Natural killer cell treated with Interleukin-12 subunit alpha and Interleukin-12 subunit beta and Interleukin-15 and Interleukin-18, amount 100 ng/mL, for 72 hours (primary cell): Measurements from ENCODE around the gene FAM221B. TPM values are rescaled to one million over a fixed set of nuclear protein-coding genes. Genes with fewer than 3 reads are reported as not detected.
A peak's percentile ranks its signal among the peaks of the same experiment; 100 is the strongest.

Experiments
- ATAC-seq, 2 donors: fragments of 150-1000 bp; cut with Tn5 transposase in 1 of 2; sonication (Bioruptor Pico), chemical (Tn5 transposase) in 1 of 2; 2 replicates each; pipeline ENCODE4 v1.10.0; 2021
- DNase-seq: peaks from one replicate; pipeline ENCODE4 v3.0.0; 2022; ENCODE audit warnings: low spot score
- H3K27ac Mint-ChIP-seq, 2 donors: 1 replicate in 1 of 2; 2 replicates in 1 of 2; pipeline ENCODE4 v1.8.0; 2022; ENCODE audit warnings: mixed read lengths in 2 of 2, mild to moderate bottlenecking in 1 of 2, moderate library complexity in 1 of 2
- H3K27me3 Mint-ChIP-seq, 2 donors: 1 replicate in 1 of 2; 2 replicates in 1 of 2; pipeline ENCODE4 v1.8.0; 2022; ENCODE audit warnings: mixed read lengths in 2 of 2
- H3K36me3 Mint-ChIP-seq: one replicate; pipeline ENCODE4 v1.8.0; 2022; ENCODE audit warnings: mixed read lengths
- H3K4me1 Mint-ChIP-seq, 2 donors: 1 replicate in 1 of 2; 2 replicates in 1 of 2; pipeline ENCODE4 v1.8.0; 2022; ENCODE audit warnings: low read depth in 2 of 2, mixed read lengths in 2 of 2, mild to moderate bottlenecking in 1 of 2
- H3K4me3 Mint-ChIP-seq: one replicate; pipeline ENCODE4 v1.8.0; 2022; ENCODE audit warnings: mixed read lengths
- H3K9me3 Mint-ChIP-seq: 2 replicates; pipeline ENCODE4 v1.8.0; 2022; ENCODE audit warnings: mixed read lengths
- total RNA-seq, 2 donors: library from RNA; stranded (reverse); gene quantifications; one replicate each; pipeline ENCODE4 v1.2.3, GENCODE V29; 2022

The FAM221B gene
- not detected for total RNA-seq

DNA sequence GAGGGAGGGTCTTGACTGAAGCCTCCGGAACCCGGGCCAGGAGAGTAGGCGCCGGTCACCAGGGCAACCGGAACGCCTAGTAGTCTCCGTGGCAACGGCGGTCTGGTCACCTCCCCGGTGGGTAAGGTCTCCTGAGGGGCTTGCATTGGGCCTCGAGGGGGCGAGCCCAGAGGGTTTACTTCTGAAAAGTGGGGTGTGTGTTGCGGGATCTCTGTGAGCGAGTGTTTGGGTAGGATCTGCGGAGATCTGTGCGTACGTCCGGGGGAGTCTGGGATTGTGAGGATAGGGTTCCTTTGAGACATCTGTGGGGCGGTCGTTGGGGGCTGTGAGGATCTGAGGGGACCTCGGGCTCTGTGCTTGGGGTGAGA lies at the start of gene FAM221B:
FAM221B (minus strand) TSS at position 17 of the 368 bp plus-strand sequence. CDS start 2,571 bp downstream, outside the sequence.
- Mint-ChIP-seq H3K4me1 (peaks cover 15 to 19% of the 10 kb centered on the region in 2 donors), H3K4me3 (peak within 1 kb of the TSS; percentile 97), H3K36me3 (no peaks in the 10 kb centered on the region), H3K27me3 (no peaks in the 10 kb centered on the region), H3K9me3 (no peaks in the 10 kb centered on the region), H3K27ac (peak within 1 kb of the TSS; percentile 60 to 69)
- ATAC-seq (peak; percentile 3 to 25), DNase-seq (no peak)

DNA sequence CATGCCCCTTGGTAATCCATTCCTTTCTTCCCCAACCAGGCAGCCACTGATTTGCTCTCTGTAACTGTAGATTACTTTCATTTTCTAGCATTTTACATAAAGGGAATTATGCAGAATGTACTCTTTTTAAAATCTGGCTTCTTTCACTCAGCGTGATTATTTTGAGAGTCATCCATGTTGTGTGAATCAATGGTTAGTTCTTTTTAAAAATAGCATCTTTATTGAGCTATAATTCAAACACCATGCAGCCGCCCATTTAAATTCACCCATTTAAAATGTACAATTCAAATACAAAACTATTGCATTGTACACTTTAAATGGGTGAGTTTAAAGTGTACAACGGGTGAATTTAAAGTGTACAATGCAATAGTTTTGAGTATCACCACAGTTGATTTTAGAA lies 44.0 kb upstream of the FAM221B start:
- Mint-ChIP-seq H3K36me3 (peaks cover 9% of the 10 kb centered on the region), H3K27ac (no peak overlapping the region), H3K27me3 (peaks cover 20 to 23% of the 10 kb centered on the region in 2 donors), H3K9me3 (no peaks in the 10 kb centered on the region), H3K4me3 (no peak overlapping the region), H3K4me1 (no peaks in the 10 kb centered on the region)
- DNase-seq (no peak), ATAC-seq (no peak)

DNA sequence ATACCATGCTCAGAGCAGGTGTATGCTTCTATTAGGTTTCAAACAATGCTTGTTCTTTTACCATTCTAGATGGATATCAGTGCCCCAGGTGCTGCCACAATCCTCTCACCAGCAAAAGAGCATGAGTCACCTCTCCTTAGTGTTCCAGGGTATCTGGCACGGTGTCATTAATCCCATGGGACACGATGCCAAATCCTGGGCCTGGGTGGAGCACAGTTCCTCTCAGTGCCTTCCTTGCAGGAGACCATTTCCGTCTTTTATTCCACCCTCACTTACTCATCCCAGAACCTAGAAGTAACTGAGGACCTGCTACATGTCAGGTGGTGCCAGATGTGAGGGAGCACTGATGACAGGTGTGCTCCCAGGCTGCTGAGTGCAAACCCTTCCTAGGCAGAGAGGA lies 43.0 kb upstream of the FAM221B start:
- no peak overlapping the region for H3K4me3 Mint-ChIP-seq
- no peak for ATAC-seq
- H3K27me3 Mint-ChIP-seq: peaks cover 12 to 13% of the 10 kb centered on the region in 2 donors
- no peak for DNase-seq
- no peaks in the 10 kb centered on the region for H3K4me1 Mint-ChIP-seq
- peaks cover under 1% of the 10 kb centered on the region for H3K36me3 Mint-ChIP-seq
- H3K9me3 Mint-ChIP-seq: no peaks in the 10 kb centered on the region
- no peak overlapping the region for H3K27ac Mint-ChIP-seq

GRCh38 chr9:35870351-35870923 lies 41.9 kb upstream of the FAM221B start, which contains the start of gene OR13J1:
OR13J1 (minus strand) TSS chr9:35870401; CDS start chr9:35870401, 0 bp downstream.
- ATAC-seq (no peak), DNase-seq (no peak)
- H3K4me3 Mint-ChIP-seq: no peak within 1 kb of the TSS
- no peaks in the 10 kb centered on the region for H3K4me1 Mint-ChIP-seq
- H3K36me3 Mint-ChIP-seq: no peaks in the 10 kb centered on the region
- H3K27ac Mint-ChIP-seq: no peak within 1 kb of the TSS
- no peaks in the 10 kb centered on the region for H3K9me3 Mint-ChIP-seq
- peaks cover 2 to 5% of the 10 kb centered on the region in 2 donors for H3K27me3 Mint-ChIP-seq

GRCh38 chr9:35869621-35870216 lies 41.2 kb upstream of the FAM221B start:
- Mint-ChIP-seq H3K9me3 (no peaks in the 10 kb centered on the region), H3K4me3 (no peak overlapping the region), H3K27me3 (peaks cover 0 to under 1% of the 10 kb centered on the region in 2 donors), H3K27ac (no peak overlapping the region), H3K36me3 (no peaks in the 10 kb centered on the region), H3K4me1 (no peaks in the 10 kb centered on the region)
- ATAC-seq (no peak), DNase-seq (no peak)

DNA sequence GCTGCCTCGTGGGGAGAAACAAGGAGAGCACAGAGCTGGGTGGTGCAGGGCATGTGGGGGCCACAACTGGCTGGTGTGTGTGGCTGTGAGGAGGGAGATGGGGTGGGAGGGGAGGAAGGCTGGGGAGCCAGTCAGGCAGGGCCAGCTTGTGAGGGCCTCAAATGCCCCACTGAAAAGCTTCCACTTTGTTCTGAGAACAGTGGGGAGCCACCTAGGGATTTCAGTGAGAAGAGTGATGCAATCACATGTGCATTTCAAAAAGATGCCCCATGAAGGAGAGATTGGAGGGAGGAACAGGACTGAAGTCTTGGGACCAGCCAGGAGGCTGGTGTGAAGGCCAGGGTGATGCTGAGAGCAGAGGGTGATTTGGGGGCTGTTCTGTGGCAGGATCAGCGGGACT lies 40.4 kb upstream of the FAM221B start:
- Mint-ChIP-seq H3K36me3 (no peaks in the 10 kb centered on the region), H3K9me3 (no peaks in the 10 kb centered on the region), H3K4me1 (no peaks in the 10 kb centered on the region), H3K4me3 (no peak overlapping the region), H3K27me3 (no peaks in the 10 kb centered on the region), H3K27ac (no peak overlapping the region)
- no peak for ATAC-seq
- no peak for DNase-seq

DNA sequence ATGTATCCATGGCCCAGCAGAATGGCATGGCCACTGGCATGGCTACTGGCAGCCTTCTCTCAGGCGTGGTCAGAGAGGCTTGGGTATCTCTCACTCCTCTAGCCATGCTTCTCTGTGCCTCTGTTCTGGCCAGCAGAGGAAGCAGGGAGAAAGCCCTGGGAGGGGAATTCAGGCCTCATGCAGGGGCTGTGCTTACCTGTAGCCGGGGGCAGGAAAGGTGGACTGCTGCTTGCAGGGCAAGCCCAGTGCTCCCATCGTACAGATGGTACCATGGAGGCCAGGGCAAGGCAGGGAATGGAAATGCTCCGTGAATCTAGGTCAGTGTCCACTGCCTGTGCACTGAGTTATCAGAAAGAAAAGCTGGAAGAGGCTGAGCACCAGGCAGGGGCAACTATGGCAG lies 39.0 kb upstream of the FAM221B start:
- Mint-ChIP-seq H3K27ac (no peak overlapping the region), H3K27me3 (no peaks in the 10 kb centered on the region), H3K4me1 (no peaks in the 10 kb centered on the region), H3K36me3 (no peaks in the 10 kb centered on the region), H3K9me3 (no peaks in the 10 kb centered on the region), H3K4me3 (no peak overlapping the region)
- DNase-seq (no peak), ATAC-seq (no peak)

DNA sequence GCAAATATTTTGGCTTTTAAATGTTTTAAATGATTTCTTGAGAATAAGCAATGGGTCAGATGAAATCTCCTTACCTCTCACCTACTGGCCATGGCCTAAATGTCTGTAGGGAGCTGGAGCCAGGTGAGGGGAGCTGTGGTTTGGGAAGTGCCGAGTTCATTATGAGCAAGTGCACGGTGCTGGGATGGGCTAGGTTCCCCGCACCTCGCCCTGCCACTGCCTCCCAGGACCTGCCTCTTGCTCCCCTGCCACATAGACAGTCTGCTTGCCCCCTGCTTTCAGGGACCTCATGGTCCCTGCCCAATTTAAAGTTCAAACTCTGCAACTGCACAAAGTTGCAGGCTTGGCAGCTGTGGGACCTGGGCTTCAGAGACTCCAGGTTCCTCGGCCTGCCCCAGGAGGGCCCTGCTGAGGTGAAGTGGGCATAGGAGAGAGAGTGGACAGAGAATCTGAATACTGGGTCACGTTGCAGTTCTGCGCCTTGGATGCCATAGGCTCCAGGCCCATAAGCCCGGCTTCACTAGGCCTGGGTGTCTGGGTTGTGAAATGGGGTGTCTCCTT lies 36.2 kb upstream of the FAM221B start:
- H3K27ac Mint-ChIP-seq: no peak overlapping the region
- ATAC-seq (no peak), DNase-seq (no peak)
- H3K4me3 Mint-ChIP-seq: no peak overlapping the region
- H3K27me3 Mint-ChIP-seq: peaks cover 5 to 10% of the 10 kb centered on the region in 2 donors
- no peaks in the 10 kb centered on the region for H3K36me3 Mint-ChIP-seq
- no peaks in the 10 kb centered on the region for H3K9me3 Mint-ChIP-seq
- H3K4me1 Mint-ChIP-seq: no peaks in the 10 kb centered on the region

- no peak overlapping the region for H3K27ac Mint-ChIP-seq
- no peak overlapping the region for H3K4me3 Mint-ChIP-seq
- H3K9me3 Mint-ChIP-seq: no peaks in the 10 kb centered on the region
- H3K4me1 Mint-ChIP-seq: peaks cover 0 to 5% of the 10 kb centered on the region in 2 donors
- no peak for DNase-seq
- no peaks in the 10 kb centered on the region for H3K36me3 Mint-ChIP-seq
- peaks cover 10% of the 10 kb centered on the region in 2 donors for H3K27me3 Mint-ChIP-seq
- ATAC-seq: no peak
Observed at GRCh38 chr9:35863583-35863982, 35.1 kb upstream of the FAM221B start.

DNA sequence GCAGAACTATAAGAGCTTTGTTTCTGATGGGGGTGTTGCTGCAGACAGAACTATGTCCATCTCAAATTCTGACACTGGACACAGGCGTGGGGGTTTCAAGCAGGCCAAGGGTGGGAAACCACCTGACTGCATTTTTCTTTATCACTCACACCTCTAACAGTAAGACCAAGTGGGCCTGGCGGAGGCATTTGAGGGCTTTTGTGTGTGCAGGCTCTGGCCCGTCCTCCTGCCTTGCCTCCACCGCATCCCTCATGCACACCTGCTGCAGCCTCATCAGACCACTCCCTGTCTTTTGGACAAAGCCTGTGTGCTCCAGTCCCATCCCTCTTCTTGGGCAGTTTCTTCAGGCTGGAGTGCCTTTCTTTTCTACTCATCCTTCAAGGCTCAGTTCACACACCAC lies 33.8 kb upstream of the FAM221B start:
- Mint-ChIP-seq H3K4me1 (peaks cover 0 to 7% of the 10 kb centered on the region in 2 donors), H3K4me3 (no peak overlapping the region), H3K36me3 (no peaks in the 10 kb centered on the region), H3K9me3 (no peaks in the 10 kb centered on the region), H3K27ac (no peak overlapping the region), H3K27me3 (peaks cover 10% of the 10 kb centered on the region in 2 donors)
- ATAC-seq (no peak), DNase-seq (no peak)

- Mint-ChIP-seq H3K4me1 (peaks cover 0 to 7% of the 10 kb centered on the region in 2 donors), H3K9me3 (no peaks in the 10 kb centered on the region), H3K4me3 (no peak overlapping the region), H3K36me3 (no peaks in the 10 kb centered on the region), H3K27ac (no peak overlapping the region), H3K27me3 (peaks cover 13% of the 10 kb centered on the region in 2 donors)
- no peak for ATAC-seq
- no peak for DNase-seq
Observed at GRCh38 chr9:35861161-35861897, 32.8 kb upstream of the FAM221B start.

- H3K4me1 Mint-ChIP-seq: peaks cover 0 to 7% of the 10 kb centered on the region in 2 donors
- ATAC-seq (no peak), DNase-seq (no peak)
- H3K9me3 Mint-ChIP-seq: no peaks in the 10 kb centered on the region
- H3K36me3 Mint-ChIP-seq: no peaks in the 10 kb centered on the region
- no peak overlapping the region for H3K4me3 Mint-ChIP-seq
- H3K27ac Mint-ChIP-seq: no peak overlapping the region
- peaks cover 16 to 25% of the 10 kb centered on the region in 2 donors for H3K27me3 Mint-ChIP-seq
Observed at GRCh38 chr9:35859990-35860339, 31.4 kb upstream of the FAM221B start.

DNA sequence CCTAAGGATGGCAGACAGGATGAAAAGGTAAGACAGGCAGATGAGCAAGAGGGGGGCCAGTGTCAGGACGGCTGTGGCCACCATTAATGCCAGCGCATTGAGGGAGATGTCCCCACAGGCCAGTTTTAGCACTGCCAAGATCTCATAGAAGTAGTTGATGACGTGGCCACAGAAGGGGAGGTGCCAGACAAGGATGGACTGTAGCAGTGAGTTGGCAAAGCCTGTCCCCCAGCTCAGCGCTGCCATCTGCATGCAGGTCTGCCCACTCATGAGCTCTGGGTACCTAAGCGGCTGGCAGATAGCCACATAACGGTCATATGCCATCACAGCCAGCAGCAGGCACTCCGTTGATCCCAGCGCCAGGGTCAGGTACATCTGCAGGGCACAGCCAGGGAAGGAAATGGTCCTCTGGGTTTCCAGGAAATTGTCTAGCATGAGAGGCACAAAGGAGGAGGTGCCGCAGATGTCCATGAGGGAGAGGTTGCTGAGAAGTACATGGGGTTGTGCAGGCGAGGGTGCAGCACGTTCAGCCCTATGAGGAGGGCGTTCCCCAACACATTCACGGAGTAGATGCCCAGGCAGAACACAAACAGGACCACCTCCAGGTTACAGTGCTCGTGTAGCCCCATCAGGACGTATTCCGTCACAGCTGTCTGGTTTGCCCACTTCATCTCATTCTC lies 30.9 kb upstream of the FAM221B start:
- peak; percentile 50 to 52 for ATAC-seq
- no peak overlapping the region for H3K27ac Mint-ChIP-seq
- H3K36me3 Mint-ChIP-seq: no peaks in the 10 kb centered on the region
- H3K9me3 Mint-ChIP-seq: no peaks in the 10 kb centered on the region
- H3K27me3 Mint-ChIP-seq: peaks cover 16 to 25% of the 10 kb centered on the region in 2 donors
- H3K4me3 Mint-ChIP-seq: no peak overlapping the region
- no peak for DNase-seq
- peaks cover 0 to 7% of the 10 kb centered on the region in 2 donors for H3K4me1 Mint-ChIP-seq
